ENCODE data around the gene EXT2. TPM values are rescaled to one million over a fixed set of nuclear protein-coding genes. Genes with fewer than 3 reads are reported as not detected.

EXT2 gene
- total RNA-seq, 1 donor from 2014 or later: 75.0 TPM

DNA sequence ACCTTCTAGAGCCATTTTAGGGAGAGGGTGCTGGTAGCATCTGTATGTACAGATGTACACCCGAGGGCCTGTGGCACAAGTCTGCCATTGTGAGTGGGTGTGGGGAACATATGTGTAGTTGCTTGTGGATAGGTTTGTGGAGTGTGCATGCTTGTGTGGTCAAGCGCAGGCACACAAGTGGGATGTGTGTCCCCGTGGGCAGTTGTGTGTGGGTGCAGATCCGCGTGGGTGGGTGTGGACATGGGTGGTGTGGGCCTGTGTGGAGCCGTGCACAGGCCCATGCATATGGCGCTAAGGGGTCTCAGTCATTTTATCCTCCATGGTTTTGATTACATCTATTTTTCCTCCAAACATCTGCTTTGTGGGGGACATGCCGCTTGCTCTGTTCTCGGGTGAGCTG lies 185.7 kb downstream of the EXT2 start:
- Mint-ChIP-seq H3K9me3 (no peaks in the 10 kb centered on the region), H3K27me3 (ENCODE audit: low read depth) (peaks cover 3% of the 10 kb centered on the region), H3K4me3 (no peak overlapping the region), H3K4me1 (peaks cover 10% of the 10 kb centered on the region), H3K36me3 (no peaks in the 10 kb centered on the region), H3K27ac (no peak overlapping the region)
- TF ChIP-seq, protein P1, sequence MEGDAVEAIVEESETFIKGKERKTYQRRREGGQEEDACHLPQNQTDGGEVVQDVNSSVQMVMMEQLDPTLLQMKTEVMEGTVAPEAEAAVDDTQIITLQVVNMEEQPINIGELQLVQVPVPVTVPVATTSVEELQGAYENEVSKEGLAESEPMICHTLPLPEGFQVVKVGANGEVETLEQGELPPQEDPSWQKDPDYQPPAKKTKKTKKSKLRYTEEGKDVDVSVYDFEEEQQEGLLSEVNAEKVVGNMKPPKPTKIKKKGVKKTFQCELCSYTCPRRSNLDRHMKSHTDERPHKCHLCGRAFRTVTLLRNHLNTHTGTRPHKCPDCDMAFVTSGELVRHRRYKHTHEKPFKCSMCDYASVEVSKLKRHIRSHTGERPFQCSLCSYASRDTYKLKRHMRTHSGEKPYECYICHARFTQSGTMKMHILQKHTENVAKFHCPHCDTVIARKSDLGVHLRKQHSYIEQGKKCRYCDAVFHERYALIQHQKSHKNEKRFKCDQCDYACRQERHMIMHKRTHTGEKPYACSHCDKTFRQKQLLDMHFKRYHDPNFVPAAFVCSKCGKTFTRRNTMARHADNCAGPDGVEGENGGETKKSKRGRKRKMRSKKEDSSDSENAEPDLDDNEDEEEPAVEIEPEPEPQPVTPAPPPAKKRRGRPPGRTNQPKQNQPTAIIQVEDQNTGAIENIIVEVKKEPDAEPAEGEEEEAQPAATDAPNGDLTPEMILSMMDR (IDR thresholded peaks at IDR 0.05; ENCODE audit: unreplicated experiment): no peak
- DNase-seq (ENCODE audit: low spot score in 2 of 2, unreplicated experiment in 2 of 2): no peak

DNA sequence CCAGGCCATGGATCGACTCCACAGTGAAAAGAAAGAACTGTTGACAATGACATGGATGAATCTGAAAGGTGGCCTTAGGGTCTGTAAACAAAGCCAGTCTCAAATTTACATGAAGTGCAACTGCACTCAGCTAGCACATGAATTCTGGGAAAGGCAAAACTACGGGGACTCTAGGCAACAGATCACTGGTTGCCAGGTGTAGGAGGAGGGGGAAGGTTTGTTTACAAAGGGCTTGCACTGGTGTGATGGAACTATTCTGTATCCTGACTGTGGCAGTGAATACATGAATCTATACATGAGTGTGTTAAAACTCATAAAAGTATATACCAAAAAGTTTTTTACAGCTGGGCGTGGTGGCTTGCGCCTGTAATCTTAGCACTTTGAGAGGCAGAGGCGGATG lies 187.1 kb downstream of the EXT2 start:
- H3K4me1 Mint-ChIP-seq: peaks cover 12% of the 10 kb centered on the region
- DNase-seq (ENCODE audit: low spot score in 2 of 2, unreplicated experiment in 2 of 2): no peak
- peaks cover 3% of the 10 kb centered on the region for H3K27me3 Mint-ChIP-seq (ENCODE audit: low read depth)
- no peaks in the 10 kb centered on the region for H3K9me3 Mint-ChIP-seq
- TF ChIP-seq, protein P1 (IDR thresholded peaks at IDR 0.05; ENCODE audit: unreplicated experiment): no peak
- H3K4me3 Mint-ChIP-seq: no peak overlapping the region
- no peak overlapping the region for H3K27ac Mint-ChIP-seq
- no peaks in the 10 kb centered on the region for H3K36me3 Mint-ChIP-seq

DNA sequence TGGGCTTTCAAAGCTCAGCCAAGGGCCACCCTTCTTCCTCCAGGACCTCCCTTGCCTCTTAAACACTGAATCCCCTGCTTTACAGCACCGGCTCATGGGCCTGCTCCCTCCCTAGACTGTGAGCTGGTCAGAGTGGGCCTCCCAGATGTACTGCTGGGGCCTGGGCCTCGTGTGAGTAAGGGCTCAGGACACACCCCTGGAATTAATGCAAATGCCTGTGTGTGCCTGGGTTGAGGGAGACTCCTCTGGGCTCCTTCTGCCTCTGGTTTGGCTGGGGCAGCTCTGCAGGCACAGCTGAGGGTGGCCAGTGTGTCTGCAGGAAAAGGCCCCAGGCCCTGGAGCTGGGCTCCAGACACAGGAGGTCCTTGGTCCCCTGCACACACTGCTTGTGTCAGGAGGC lies 190.3 kb downstream of the EXT2 start:
- Mint-ChIP-seq H3K36me3 (no peaks in the 10 kb centered on the region), H3K27ac (no peak overlapping the region), H3K9me3 (no peaks in the 10 kb centered on the region), H3K27me3 (ENCODE audit: low read depth) (no peaks in the 10 kb centered on the region), H3K4me3 (no peak overlapping the region), H3K4me1 (peaks cover 15% of the 10 kb centered on the region)
- DNase-seq (ENCODE audit: low spot score in 2 of 2, unreplicated experiment in 2 of 2): no peak
- TF ChIP-seq, protein P1 (IDR thresholded peaks at IDR 0.05; ENCODE audit: unreplicated experiment): no peak

DNA sequence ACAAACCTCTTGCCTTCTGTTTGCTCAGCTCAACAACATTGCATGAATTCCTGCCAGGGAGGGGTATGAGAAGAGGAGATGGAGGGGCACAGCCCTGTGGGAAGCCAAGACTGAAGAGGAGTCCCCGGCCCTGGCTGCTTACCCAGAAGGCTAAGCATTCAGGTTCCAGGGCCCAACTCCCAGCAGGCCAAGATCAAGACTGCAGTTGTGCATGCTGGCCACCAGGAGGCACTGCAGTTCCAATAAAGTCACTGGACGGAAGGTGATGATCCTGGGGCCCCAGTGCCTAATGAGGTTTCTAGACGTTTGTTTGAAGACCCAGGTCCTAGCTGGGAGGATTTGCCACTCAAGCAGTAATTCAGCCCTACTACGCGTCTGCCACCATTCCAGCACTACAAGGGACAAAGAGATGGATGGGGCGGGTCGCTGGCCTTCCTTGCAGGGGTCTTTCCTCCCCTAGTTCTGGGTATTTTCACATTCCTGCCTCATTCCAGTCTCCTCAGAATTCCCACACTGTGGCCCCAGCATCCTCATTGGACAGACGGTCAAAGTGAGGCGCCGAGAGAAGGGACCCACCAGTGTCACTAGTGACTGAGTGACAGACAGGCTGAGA lies 190.9 kb downstream of the EXT2 start:
- Mint-ChIP-seq H3K4me3 (no peak overlapping the region), H3K36me3 (no peaks in the 10 kb centered on the region), H3K27me3 (ENCODE audit: low read depth) (no peaks in the 10 kb centered on the region), H3K9me3 (no peaks in the 10 kb centered on the region), H3K27ac (no peak overlapping the region), H3K4me1 (peaks cover 15% of the 10 kb centered on the region)
- no peak for DNase-seq (ENCODE audit: low spot score in 2 of 2, unreplicated experiment in 2 of 2)
- TF ChIP-seq, protein P1 (IDR thresholded peaks at IDR 0.05; ENCODE audit: unreplicated experiment): peak; percentile 95

DNA sequence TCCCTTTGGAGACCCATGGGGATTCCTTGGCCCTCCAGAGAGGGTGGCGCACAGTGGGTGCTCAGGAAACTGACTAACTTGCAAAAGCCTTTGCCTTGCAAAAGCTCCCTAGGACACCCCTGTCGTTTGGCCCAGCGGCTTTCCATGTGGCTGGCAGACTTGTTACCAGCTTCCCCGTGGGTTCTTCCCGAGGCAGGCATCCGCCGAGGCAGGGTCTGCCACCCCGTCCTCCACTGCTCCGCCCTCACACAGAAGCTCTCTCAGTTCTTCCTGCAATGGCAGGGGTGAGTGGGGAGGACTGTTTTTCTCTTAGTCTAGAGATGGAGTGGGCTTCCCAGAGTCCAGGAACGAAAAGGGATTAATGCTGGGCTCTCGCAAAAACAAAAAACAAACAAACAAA lies 191.4 kb downstream of the EXT2 start:
- Mint-ChIP-seq H3K4me3 (no peak overlapping the region), H3K27me3 (ENCODE audit: low read depth) (no peaks in the 10 kb centered on the region), H3K36me3 (no peaks in the 10 kb centered on the region), H3K27ac (no peak overlapping the region), H3K4me1 (peaks cover 15% of the 10 kb centered on the region), H3K9me3 (no peaks in the 10 kb centered on the region)
- TF ChIP-seq, protein P1 (IDR thresholded peaks at IDR 0.05; ENCODE audit: unreplicated experiment): no peak
- DNase-seq (ENCODE audit: low spot score in 2 of 2, unreplicated experiment in 2 of 2): no peak

DNA sequence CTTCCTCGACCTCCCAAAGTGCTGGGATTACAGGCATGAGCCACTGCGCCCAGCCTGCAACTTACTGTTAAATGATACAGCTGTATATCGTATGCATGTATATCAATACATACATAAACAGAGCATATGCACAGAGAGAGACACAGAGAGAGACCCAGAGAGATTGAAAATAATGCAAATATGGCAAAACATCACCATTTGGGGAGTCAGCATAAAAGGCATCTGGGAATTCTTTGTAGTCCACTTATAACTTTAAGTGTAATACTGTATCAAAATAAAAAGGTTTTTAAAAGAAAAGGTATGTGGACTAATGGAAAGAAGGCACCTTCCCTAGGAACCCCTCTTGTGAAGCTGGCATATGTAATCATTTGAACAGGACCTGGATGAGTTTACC lies 192.7 kb downstream of the EXT2 start:
- TF ChIP-seq, protein P1 (IDR thresholded peaks at IDR 0.05; ENCODE audit: unreplicated experiment): no peak
- Mint-ChIP-seq H3K4me1 (peaks cover 15% of the 10 kb centered on the region), H3K36me3 (no peaks in the 10 kb centered on the region), H3K4me3 (no peak overlapping the region), H3K27me3 (ENCODE audit: low read depth) (peaks cover 1% of the 10 kb centered on the region), H3K27ac (no peak overlapping the region), H3K9me3 (no peaks in the 10 kb centered on the region)
- no peak for DNase-seq (ENCODE audit: low spot score in 2 of 2, unreplicated experiment in 2 of 2)
